Activated CD4-positive, alpha-beta T cell treated with anti-CD3 and anti-CD28 coated beads for 1 hour (primary cell): ENCODE results near the gene GATA6.

Experiments used
- DNase-seq: peaks from one replicate; pipeline ENCODE4 v3.0.0-alpha.2; 2020

GATA6 gene

GRCh38 chr18:22167091-22167470 is 2.3 kb upstream of the GATA6 start:
- no peak for DNase-seq

- DNase-seq: no peak
Observed at GRCh38 chr18:22167471-22168241, 1.7 kb upstream of the GATA6 start.

GRCh38 chr18:22168360-22168921 is 948 bp upstream of the GATA6 start:
- DNase-seq: no peak

- no peak for DNase-seq
Observed at GRCh38 chr18:22169889-22170420, 566 bp downstream of the GATA6 start.

- no peak for DNase-seq
Observed at GRCh38 chr18:22170421-22171257, 1.2 kb downstream of the GATA6 start.

- DNase-seq: no peak
Observed at GRCh38 chr18:22171258-22172119, 2.1 kb downstream of the GATA6 start.

- DNase-seq: no peak
Observed at GRCh38 chr18:22172120-22172582, 2.8 kb downstream of the GATA6 start.

GRCh38 chr18:22172594-22173049 is 3.2 kb downstream of the GATA6 start:
- no peak for DNase-seq

GRCh38 chr18:22173221-22173927 is 4.0 kb downstream of the GATA6 start:
- no peak for DNase-seq

- no peak for DNase-seq
Observed at GRCh38 chr18:22173928-22174301, 4.5 kb downstream of the GATA6 start.

- no peak for DNase-seq
Observed at GRCh38 chr18:22174341-22175145, 5.2 kb downstream of the GATA6 start.

- no peak for DNase-seq
Observed at GRCh38 chr18:22175346-22175745, 6.0 kb downstream of the GATA6 start.

GRCh38 chr18:22176420-22177326 is 7.3 kb downstream of the GATA6 start:
- no peak for DNase-seq

- no peak for DNase-seq
Observed at GRCh38 chr18:22177327-22177871, 8.0 kb downstream of the GATA6 start.

GRCh38 chr18:22179174-22179573 is 9.8 kb downstream of the GATA6 start:
- DNase-seq: no peak

GRCh38 chr18:22179631-22180030 is 10.2 kb downstream of the GATA6 start:
- DNase-seq: no peak

- no peak for DNase-seq
Observed at GRCh38 chr18:22180722-22181121, 11.3 kb downstream of the GATA6 start.

GRCh38 chr18:22182884-22183697 is 13.7 kb downstream of the GATA6 start:
- no peak for DNase-seq
